Glomerular visceral epithelial cell (primary cell): Measurements from ENCODE around the gene LSS.

Experiments
- DNase-seq: peaks from one replicate; pipeline ENCODE4 v3.0.0-alpha.2; 2016; ENCODE audit errors: extremely low spot score

LSS gene

DNA sequence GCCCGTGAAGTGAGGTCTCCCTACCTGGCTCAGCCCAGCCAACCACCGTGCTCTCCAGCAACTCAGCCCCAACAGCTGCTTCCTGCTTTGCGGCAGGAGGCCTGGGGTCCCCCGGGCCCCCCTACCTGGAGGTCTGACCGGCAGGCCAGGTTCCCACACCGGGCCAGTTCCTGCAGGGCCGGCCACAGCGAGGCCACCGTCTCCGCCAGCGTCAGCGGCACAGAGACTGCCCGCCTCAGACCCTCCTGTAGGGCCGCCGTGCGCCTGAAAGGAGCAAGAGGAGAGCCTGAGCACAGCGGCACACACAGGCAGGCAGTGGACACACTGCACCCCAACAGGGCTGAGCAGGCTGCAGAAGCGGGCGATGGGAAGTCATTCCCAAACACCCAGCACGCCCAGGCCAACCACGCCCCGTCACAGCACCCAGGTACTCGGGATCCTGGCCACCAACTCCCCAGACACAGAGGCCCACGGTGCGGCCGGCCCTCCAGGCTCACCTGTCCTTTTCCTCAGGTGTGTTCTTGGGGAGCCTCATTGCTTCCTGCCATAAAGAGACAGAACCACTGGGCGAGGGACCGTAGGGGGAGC is 90.1 kb downstream of the LSS start:
- no peak for DNase-seq
